GM23338 (cell line): ENCODE measurements around the gene CDK5RAP2. TPM values are rescaled to one million over a fixed set of nuclear protein-coding genes. Genes with fewer than 3 reads are reported as not detected.

ENCODE experiments used
- ATAC-seq: fragments of 200-7000 bp; cut with Tn5 transposase; 3 replicates; pipeline ENCODE4 v1.9.1; 2020
- DNase-seq: peaks from one replicate; pipeline ENCODE4 v3.0.0-alpha.2; 2015; ENCODE audit warnings: low spot score
- H2AFZ ChIP-seq: fragments of 200-600 bp; sonication (generic); 2 replicates; pipeline ENCODE4 v1.8.0; 2016; ENCODE audit warnings: antibody characterized with exemption, mild to moderate bottlenecking, moderate library complexity
- H3F3A ChIP-seq: fragments of 200-600 bp; sonication (generic); replicated peaks from 2 replicates; pipeline ENCODE4 v1.8.0; 2017; ENCODE audit warnings: antibody characterized with exemption, mixed run types, low read depth
- H3K27ac ChIP-seq: fragments of 200-600 bp; sonication (generic); 2 replicates; pipeline ENCODE4 v1.6.1; 2016; ENCODE audit warnings: low read depth
- H3K27me3 ChIP-seq: fragments of 200-600 bp; sonication (generic); 2 replicates; pipeline ENCODE4 v1.8.0; 2016; ENCODE audit warnings: mild to moderate bottlenecking, mixed run types, moderate library complexity; ENCODE audit not compliant: insufficient read depth
- H3K36me3 ChIP-seq: fragments of 200-600 bp; sonication (generic); 2 replicates; pipeline ENCODE4 v1.8.0; 2016; ENCODE audit warnings: mild to moderate bottlenecking; ENCODE audit not compliant: insufficient read depth
- H3K4me1 ChIP-seq: fragments of 200-600 bp; sonication (generic); 2 replicates; pipeline ENCODE4 v1.8.0; 2016; ENCODE audit warnings: mild to moderate bottlenecking, moderate library complexity; ENCODE audit not compliant: insufficient read depth
- H3K4me2 ChIP-seq: fragments of 200-600 bp; sonication (generic); 2 replicates; pipeline ENCODE4 v1.7.1; 2017; ENCODE audit warnings: mixed run types
- H3K4me3 ChIP-seq: fragments of 200-600 bp; sonication (generic); 2 replicates; pipeline ENCODE4 v1.6.1; 2016; ENCODE audit warnings: mixed run types
- H3K79me2 ChIP-seq: fragments of 200-600 bp; sonication (generic); replicated peaks from 2 replicates; pipeline ENCODE4 v1.8.0; 2017; ENCODE audit warnings: mild to moderate bottlenecking; ENCODE audit not compliant: insufficient read depth
- H3K9me2 ChIP-seq: fragments of 200-600 bp; sonication (generic); 2 replicates; pipeline ENCODE4 v1.8.0; 2017; ENCODE audit not compliant: insufficient read depth
- H4K20me1 ChIP-seq: fragments of 200-600 bp; sonication (generic); replicated peaks from 2 replicates; pipeline ENCODE4 v1.8.0; 2017; ENCODE audit warnings: mild to moderate bottlenecking; ENCODE audit not compliant: insufficient read depth
- H3K27ac Mint-ChIP-seq: 2 replicates; pipeline ENCODE4 v1.8.0; 2020; ENCODE audit warnings: inconsistent platforms, mild to moderate bottlenecking, moderate library complexity, mixed read lengths
- H3K27me3 Mint-ChIP-seq: 3 replicates; pipeline ENCODE4 v1.8.0; 2022; ENCODE audit warnings: low read depth, mild to moderate bottlenecking, moderate library complexity, mixed read lengths, inconsistent platforms; ENCODE audit not compliant: insufficient read depth, poor library complexity
- H3K36me3 Mint-ChIP-seq: 3 replicates; pipeline ENCODE4 v1.8.0; 2021; ENCODE audit warnings: low read depth, mild to moderate bottlenecking, inconsistent platforms, moderate library complexity, mixed read lengths
- H3K4me1 Mint-ChIP-seq: 3 replicates; pipeline ENCODE4 v1.8.0; 2020; ENCODE audit warnings: mild to moderate bottlenecking, inconsistent platforms, mixed read lengths
- H3K4me3 Mint-ChIP-seq: 3 replicates; pipeline ENCODE4 v1.8.0; 2021; ENCODE audit warnings: moderate library complexity, mild to moderate bottlenecking, inconsistent platforms, mixed read lengths
- H3K9me3 Mint-ChIP-seq: 3 replicates; pipeline ENCODE4 v1.8.0; 2020; ENCODE audit warnings: moderate library complexity, mild to moderate bottlenecking, inconsistent platforms, mixed read lengths
- REST ChIP-seq: IDR thresholded peaks from one replicate; pipeline ENCODE4 v1.6.1; 2018; ENCODE audit warnings: antibody characterized with exemption; ENCODE audit not compliant: unreplicated experiment
- ZNF462 ChIP-seq: fragments of 250-450 bp; sonication (Bioruptor Pico); IDR thresholded peaks from 2 replicates; pipeline ENCODE4 v1.5.0; 2020; ENCODE audit warnings: mild to moderate bottlenecking, moderate library complexity
- polyA plus RNA-seq: library from polyadenylated mRNA; unstranded; fragments of >200 nt; fragmentation: Nextera tagmentation; extraction: Ambion mirVana; gene quantifications from 2 replicates; pipeline ENCODE4 v1.2.1, GENCODE V29; 2016
- total RNA-seq: library from RNA; depleted of rRNA; stranded (reverse); fragments of >200 nt; shearing (Covaris generic); gene quantifications from 2 replicates; pipeline ENCODE4 v1.2.3, GENCODE V29; 2014

The CDK5RAP2 gene
- total and polyA plus RNA-seq, 2 experiments from 2014 or later: 50.7 to 65.7 TPM

GRCh38 chr9:120389867-120390266 is 190.1 kb downstream of the CDK5RAP2 start:
- Mint-ChIP-seq H3K27me3 (peaks cover 31% of the 10 kb centered on the region), H3K27ac (no peak overlapping the region), H3K4me3 (no peak overlapping the region), H3K4me1 (peaks cover 2% of the 10 kb centered on the region; the same call in 1 of the 3 replicates), H3K9me3 (no peaks in the 10 kb centered on the region), H3K36me3 (peaks cover 52% of the 10 kb centered on the region)
- Histone ChIP-seq H3K36me3 (peaks cover 8% of the 10 kb centered on the region; the same call in 1 of the 2 replicates), H4K20me1 (no peaks in the 10 kb centered on the region), H3F3A (no peaks in the 10 kb centered on the region), H3K4me2 (no peak overlapping the region), H2AFZ (no peak overlapping the region), H3K4me1 (no peaks in the 10 kb centered on the region), H3K9me2 (no peaks in the 10 kb centered on the region), H3K4me3 (no peak overlapping the region), H3K79me2 (no peaks in the 10 kb centered on the region), H3K27me3 (no peaks in the 10 kb centered on the region), H3K27ac (no peak overlapping the region)
- TF ChIP-seq REST (no peak), ZNF462 (no peak)
- no peak for ATAC-seq
- no peak for DNase-seq
